Mesenchymal stem cell (in vitro differentiated cells and primary cell): ENCODE measurements around the gene FAM200B.

Source experiments
- DNase-seq: peaks from one replicate; pipeline ENCODE4 v3.0.0-alpha.2; 2013
- H2AFZ ChIP-seq: one replicate; pipeline ENCODE4 v1.6.1; 2013; ENCODE audit warnings: low read depth, mild to moderate bottlenecking, control low read depth, inconsistent platforms, low read length, moderate library complexity
- H2AK5ac ChIP-seq: 2 replicates; pipeline ENCODE4 v1.6.1; 2013; ENCODE audit warnings: low read length, moderate library complexity, mild to moderate bottlenecking, inconsistent platforms; ENCODE audit not compliant: severe bottlenecking
- H2BK120ac ChIP-seq: one replicate; pipeline ENCODE4 v1.6.1; 2013; ENCODE audit warnings: low read depth, mild to moderate bottlenecking, inconsistent platforms, low read length, moderate library complexity
- H2BK12ac ChIP-seq, 2 experiments: one replicate each; pipeline ENCODE4 v1.6.1; 2013; ENCODE audit warnings: inconsistent platforms in 2 of 2, low read length in 2 of 2, mild to moderate bottlenecking in 2 of 2, moderate library complexity in 2 of 2, control low read depth in 1 of 2
- H2BK15ac ChIP-seq: one replicate; pipeline ENCODE4 v1.6.1; 2013; ENCODE audit warnings: mild to moderate bottlenecking, low read depth, inconsistent platforms; ENCODE audit not compliant: poor library complexity, severe bottlenecking
- H2BK5ac ChIP-seq: 2 replicates; pipeline ENCODE4 v1.6.1; 2013; ENCODE audit warnings: low read depth, mild to moderate bottlenecking, low read length, control low read depth, inconsistent platforms; ENCODE audit not compliant: poor library complexity, severe bottlenecking
- H3K14ac ChIP-seq, 2 experiments: one replicate each; pipeline ENCODE4 v1.6.1; 2013; ENCODE audit warnings: inconsistent platforms in 2 of 2, low read length in 2 of 2, control low read depth in 1 of 2, mild to moderate bottlenecking in 1 of 2, moderate library complexity in 1 of 2
- H3K18ac ChIP-seq, 2 experiments: one replicate each; pipeline ENCODE4 v1.6.1; 2013; ENCODE audit warnings: inconsistent platforms in 2 of 2, low read length in 2 of 2, control low read depth in 1 of 2, low read depth in 1 of 2, mild to moderate bottlenecking in 1 of 2
- H3K23ac ChIP-seq, 2 experiments: one replicate each; pipeline ENCODE4 v1.6.1; 2013; ENCODE audit warnings: inconsistent platforms in 2 of 2, low read length in 2 of 2, mild to moderate bottlenecking in 2 of 2, moderate library complexity in 2 of 2, control low read depth in 1 of 2
- H3K27ac ChIP-seq: 2 replicates; pipeline ENCODE4 v1.5.1; 2013; ENCODE audit warnings: mild to moderate bottlenecking, moderate library complexity, low read length, control low read depth, inconsistent platforms; ENCODE audit not compliant: poor library complexity, severe bottlenecking
- H3K27me3 ChIP-seq, 2 experiments: 2 replicates each; pipeline versions ENCODE4 v1.6.1 to v1.7.0; 2013; ENCODE audit warnings: low read length in 2 of 2, mild to moderate bottlenecking in 2 of 2, moderate library complexity in 2 of 2, control low read depth in 1 of 2, inconsistent platforms in 1 of 2; ENCODE audit not compliant: control insufficient read depth in 1 of 2, insufficient read depth in 1 of 2
- H3K36me3 ChIP-seq, 2 experiments: 2 replicates each; pipeline versions ENCODE4 v1.6.1 to v1.7.0; 2013; ENCODE audit warnings: low read length in 2 of 2, control low read depth in 1 of 2, inconsistent platforms in 1 of 2, low read depth in 1 of 2, mild to moderate bottlenecking in 1 of 2; ENCODE audit not compliant: insufficient read depth in 2 of 2, control insufficient read depth in 1 of 2
- H3K4ac ChIP-seq, 2 experiments: one replicate each; pipeline ENCODE4 v1.6.1; 2013; ENCODE audit warnings: inconsistent platforms in 2 of 2, low read length in 2 of 2, mild to moderate bottlenecking in 2 of 2, moderate library complexity in 2 of 2, control low read depth in 1 of 2, low read depth in 1 of 2
- H3K4me1 ChIP-seq: 2 replicates; pipeline ENCODE4 v1.6.1; 2013; ENCODE audit warnings: low read depth, low read length, control low read depth; ENCODE audit not compliant: control insufficient read depth, insufficient read depth
- H3K4me2 ChIP-seq: 2 replicates; pipeline ENCODE4 v1.6.1; 2013; ENCODE audit warnings: low read length, mild to moderate bottlenecking, inconsistent platforms; ENCODE audit not compliant: poor library complexity, severe bottlenecking
- H3K4me3 ChIP-seq, 2 experiments: 2 replicates each; pipeline versions ENCODE4 v1.5.1 to v1.7.0; 2013; ENCODE audit warnings: low read length in 2 of 2, mild to moderate bottlenecking in 2 of 2, control low read depth in 1 of 2, low read depth in 1 of 2; ENCODE audit not compliant: insufficient read depth in 1 of 2
- H3K79me1 ChIP-seq: replicated peaks from 2 replicates; pipeline ENCODE4 v1.6.1; 2013; ENCODE audit warnings: mild to moderate bottlenecking, control low read depth, low read length, inconsistent platforms; ENCODE audit not compliant: poor library complexity, severe bottlenecking
- H3K9ac ChIP-seq: 2 replicates; pipeline ENCODE4 v1.7.0; 2013; ENCODE audit warnings: mild to moderate bottlenecking, low read length, moderate library complexity
- H3K9me3 ChIP-seq: 2 replicates; pipeline ENCODE4 v1.7.0; 2013; ENCODE audit warnings: mild to moderate bottlenecking, low read length; ENCODE audit not compliant: control insufficient read depth
- H4K8ac ChIP-seq: one replicate; pipeline ENCODE4 v1.6.1; 2013; ENCODE audit warnings: inconsistent platforms, mild to moderate bottlenecking, low read length, moderate library complexity
- H4K91ac ChIP-seq: one replicate; pipeline ENCODE4 v1.6.1; 2013; ENCODE audit warnings: mild to moderate bottlenecking, low read length, inconsistent platforms
- WGBS: methylation state at CpG from one replicate; pipeline ENCODE4 v1.1.7; 2013; ENCODE audit warnings: mixed read lengths; 5-methylcytosine and 5-hydroxymethylcytosine counted together

FAM200B gene

DNA sequence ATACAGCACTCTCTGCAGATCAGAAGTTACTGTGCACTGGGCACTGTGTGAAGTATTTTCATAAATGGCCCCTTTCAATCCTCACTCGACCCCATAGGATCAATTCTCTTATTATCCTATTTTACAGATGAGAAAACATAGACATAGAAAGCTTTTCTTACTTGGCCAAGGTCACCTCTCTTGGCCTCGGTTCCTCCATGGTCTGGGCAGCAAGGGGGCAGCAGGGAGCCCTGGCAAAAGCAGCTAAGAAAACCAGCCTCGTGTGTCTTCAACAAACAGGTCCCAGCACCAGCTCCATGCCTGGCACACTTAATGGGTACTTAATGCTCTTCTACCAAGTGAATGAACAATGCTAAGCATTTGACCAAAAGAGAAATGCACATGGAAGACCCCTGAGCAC lies 55.6 kb downstream of the FAM200B start:
- Histone ChIP-seq H2BK120ac (no peak overlapping the region), H2AK5ac (no peak overlapping the region), H3K4me2 (no peak overlapping the region), H4K91ac (no peak overlapping the region), H3K27ac (no peak overlapping the region), H2BK15ac (no peak overlapping the region), H2BK12ac (no peak overlapping the region), H3K27me3 (no peaks in the 10 kb centered on the region), H3K23ac (no peak overlapping the region), H3K9ac (no peak overlapping the region), H4K8ac (no peak overlapping the region), H3K36me3 (no peaks in the 10 kb centered on the region), H3K4me1 (no peaks in the 10 kb centered on the region), H2BK5ac (no peak overlapping the region), H3K9me3 (no peaks in the 10 kb centered on the region), H3K4ac (no peak overlapping the region), H3K79me1 (no peaks in the 10 kb centered on the region), H3K18ac (no peak overlapping the region), H3K14ac (no peak overlapping the region), H2AFZ (no peak overlapping the region), H3K4me3 (no peak overlapping the region)
- no peak for DNase-seq
- 64% methylated on average over 3 of the region's 3 CpGs for whole genome bisulfite sequencing

DNA sequence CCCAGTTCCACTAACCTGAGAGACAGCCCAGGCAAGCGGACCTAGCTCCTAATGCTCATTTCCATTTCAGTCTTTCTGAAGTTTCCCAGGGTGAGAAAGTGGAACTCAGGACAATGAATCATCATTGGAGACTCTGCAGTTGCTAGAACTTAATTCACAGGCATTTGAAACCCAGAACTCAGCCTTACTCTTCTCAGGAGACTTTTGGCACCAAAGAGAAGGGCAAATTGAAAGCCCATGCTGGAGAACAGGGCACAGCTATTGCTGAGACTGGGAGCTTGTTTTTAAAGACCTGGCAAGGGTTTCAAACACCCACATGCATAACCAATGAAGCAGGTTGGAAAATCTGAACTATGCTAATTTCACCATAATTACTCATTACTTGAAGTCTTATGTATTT lies 57.2 kb downstream of the FAM200B start:
- DNase-seq: no peak
- H2BK5ac ChIP-seq: no peak overlapping the region
- no peak overlapping the region for H4K91ac ChIP-seq
- H3K23ac ChIP-seq: no peak overlapping the region
- no peak overlapping the region for H3K4me2 ChIP-seq
- no peak overlapping the region for H3K4me3 ChIP-seq
- H3K27ac ChIP-seq: no peak overlapping the region
- no peak overlapping the region for H4K8ac ChIP-seq
- WGBS: 87% methylated on average over 1 of the region's 1 CpG
- H2BK120ac ChIP-seq: no peak overlapping the region
- no peak overlapping the region for H3K9ac ChIP-seq
- no peak overlapping the region for H2BK15ac ChIP-seq
- H3K79me1 ChIP-seq: no peaks in the 10 kb centered on the region
- no peak overlapping the region for H2BK12ac ChIP-seq
- H3K18ac ChIP-seq: no peak overlapping the region
- H2AK5ac ChIP-seq: no peak overlapping the region
- no peak overlapping the region for H3K4ac ChIP-seq
- H3K14ac ChIP-seq: no peak overlapping the region
- H3K36me3 ChIP-seq: no peaks in the 10 kb centered on the region
- H2AFZ ChIP-seq: no peak overlapping the region
- no peaks in the 10 kb centered on the region for H3K4me1 ChIP-seq
- no peaks in the 10 kb centered on the region for H3K9me3 ChIP-seq
- no peaks in the 10 kb centered on the region for H3K27me3 ChIP-seq
